ES-I3 (cell line): Measurements from ENCODE around the gene CDIP1.
A peak's percentile ranks its signal among the peaks of the same experiment; 100 is the strongest.

Source experiments
- H3K36me3 ChIP-seq: 2 replicates; pipeline ENCODE4 v1.6.1; 2013; ENCODE audit warnings: mild to moderate bottlenecking, low read length, control low read depth, moderate library complexity; ENCODE audit not compliant: insufficient read depth
- H3K4me1 ChIP-seq: 2 replicates; pipeline ENCODE4 v1.6.1; 2013; ENCODE audit warnings: mild to moderate bottlenecking, control low read depth, low read length; ENCODE audit not compliant: insufficient read depth
- H3K9ac ChIP-seq: 2 replicates; pipeline ENCODE4 v1.6.1; 2013; ENCODE audit warnings: low read depth, mild to moderate bottlenecking, low read length, moderate library complexity
- H3K9me3 ChIP-seq: 2 replicates; pipeline ENCODE4 v1.6.1; 2013; ENCODE audit warnings: mild to moderate bottlenecking, low read length, moderate library complexity; ENCODE audit not compliant: control insufficient read depth, insufficient read depth

CDIP1 gene

DNA sequence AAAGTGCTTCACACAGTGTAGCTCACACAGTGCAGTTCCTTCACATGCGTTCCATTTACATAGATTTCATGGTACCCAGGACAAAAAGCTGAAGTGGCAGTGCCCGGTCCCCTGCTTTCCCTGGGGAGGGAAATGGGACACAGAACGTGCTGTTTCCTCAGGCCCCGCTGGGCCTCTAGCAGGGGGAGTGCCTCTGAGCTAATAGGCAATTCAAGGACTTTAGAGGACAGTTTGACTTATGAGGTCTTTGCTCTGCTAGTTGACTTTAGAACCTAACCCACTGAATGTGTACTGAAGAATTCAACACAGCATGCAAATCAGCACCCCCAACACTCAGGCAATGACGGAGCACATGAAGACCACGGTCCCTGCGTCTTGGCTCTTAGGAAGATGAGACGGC is 6.8 kb downstream of the CDIP1 start:
- peaks cover 18% of the 10 kb centered on the region for H3K4me1 ChIP-seq
- no peak overlapping the region for H3K9ac ChIP-seq
- H3K36me3 ChIP-seq = no peaks in the 10 kb centered on the region
- H3K9me3 ChIP-seq = no peaks in the 10 kb centered on the region

- no peaks in the 10 kb centered on the region for H3K9me3 ChIP-seq
- no peaks in the 10 kb centered on the region for H3K36me3 ChIP-seq
- peaks cover 17% of the 10 kb centered on the region for H3K4me1 ChIP-seq
- H3K9ac ChIP-seq = peak overlapping the region; percentile 14
Observed at GRCh38 chr16:4529085-4530060, 9.2 kb downstream of the CDIP1 start.

- Histone ChIP-seq H3K36me3 (no peaks in the 10 kb centered on the region; the same call in 1 of the 2 replicates), H3K9me3 (no peaks in the 10 kb centered on the region), H3K4me1 (peaks cover 30% of the 10 kb centered on the region), H3K9ac (no peak overlapping the region)
Observed at GRCh38 chr16:4525634-4526277, 12.8 kb downstream of the CDIP1 start.

- H3K36me3 ChIP-seq = no peaks in the 10 kb centered on the region; the same call in 1 of the 2 replicates
- peaks cover 28% of the 10 kb centered on the region for H3K4me1 ChIP-seq
- no peak overlapping the region for H3K9ac ChIP-seq
- no peaks in the 10 kb centered on the region for H3K9me3 ChIP-seq
Observed at GRCh38 chr16:4525069-4525468, 13.5 kb downstream of the CDIP1 start.

- no peaks in the 10 kb centered on the region; the same call in 1 of the 2 replicates for H3K36me3 ChIP-seq
- no peaks in the 10 kb centered on the region for H3K9me3 ChIP-seq
- no peak overlapping the region for H3K9ac ChIP-seq
- peaks cover 23% of the 10 kb centered on the region for H3K4me1 ChIP-seq
Observed at GRCh38 chr16:4524571-4524970, 14.0 kb downstream of the CDIP1 start.

GRCh38 chr16:4523686-4524085 is 14.9 kb downstream of the CDIP1 start:
- H3K9me3 ChIP-seq = no peaks in the 10 kb centered on the region

DNA sequence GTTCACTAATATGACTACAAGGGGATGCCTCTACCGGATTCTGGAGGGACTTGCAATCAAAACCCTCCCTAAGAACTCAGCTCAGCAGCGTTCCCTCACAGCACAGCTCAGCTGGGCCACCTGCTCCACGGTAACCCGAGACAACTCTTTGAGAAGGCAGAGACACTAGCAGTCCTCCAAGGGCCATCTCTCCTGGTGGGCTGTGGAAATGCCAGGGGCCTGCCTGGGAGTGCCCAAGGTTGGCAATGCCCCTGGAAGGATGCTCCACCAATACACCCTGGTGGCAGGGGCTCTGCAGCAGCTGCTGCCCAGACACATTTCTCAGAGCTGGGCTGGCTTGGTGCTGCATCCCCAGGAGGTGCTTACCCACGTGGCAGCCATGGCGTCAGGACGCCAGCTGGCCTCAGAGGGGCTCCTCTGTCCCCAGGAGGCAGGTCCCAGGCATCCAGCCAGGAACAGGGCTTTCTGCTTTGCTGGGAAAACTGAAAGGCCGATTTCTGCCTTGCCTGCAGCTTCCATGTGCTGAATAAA is 16.5 kb downstream of the CDIP1 start:
- H3K4me1 ChIP-seq = peaks cover 14% of the 10 kb centered on the region; the same call in 1 of the 2 replicates
- no peaks in the 10 kb centered on the region; the same call in 1 of the 2 replicates for H3K36me3 ChIP-seq
- H3K9me3 ChIP-seq = no peaks in the 10 kb centered on the region
- H3K9ac ChIP-seq = no peak overlapping the region

More at GRCh38 chr16:4523686-4524085, 14.9 kb downstream of the CDIP1 start:
- H3K9ac ChIP-seq = no peak overlapping the region
- peaks cover 14% of the 10 kb centered on the region; the same call in 1 of the 2 replicates for H3K4me1 ChIP-seq
- H3K36me3 ChIP-seq = no peaks in the 10 kb centered on the region; the same call in 1 of the 2 replicates

- peaks cover 14% of the 10 kb centered on the region; the same call in 1 of the 2 replicates for H3K4me1 ChIP-seq
- H3K9me3 ChIP-seq = no peaks in the 10 kb centered on the region
- H3K36me3 ChIP-seq = peaks cover 2% of the 10 kb centered on the region
- no peak overlapping the region for H3K9ac ChIP-seq
Observed at GRCh38 chr16:4520913-4521312, 17.7 kb downstream of the CDIP1 start.

- Histone ChIP-seq H3K9me3 (no peaks in the 10 kb centered on the region), H3K4me1 (peaks cover 14% of the 10 kb centered on the region; the same call in 1 of the 2 replicates), H3K36me3 (peaks cover 2% of the 10 kb centered on the region), H3K9ac (no peak overlapping the region)
Observed at GRCh38 chr16:4519274-4520058, 19.1 kb downstream of the CDIP1 start.

GRCh38 chr16:4517812-4518680 is 20.5 kb downstream of the CDIP1 start:
- Histone ChIP-seq H3K9me3 (no peaks in the 10 kb centered on the region), H3K36me3 (peaks cover 2% of the 10 kb centered on the region; the same call in 1 of the 2 replicates), H3K4me1 (peaks cover 7% of the 10 kb centered on the region; the same call in 1 of the 2 replicates), H3K9ac (no peak overlapping the region)

- no peak overlapping the region for H3K9ac ChIP-seq
- H3K4me1 ChIP-seq = no peaks in the 10 kb centered on the region
- H3K36me3 ChIP-seq = peaks cover 2% of the 10 kb centered on the region
- no peaks in the 10 kb centered on the region for H3K9me3 ChIP-seq
Observed at GRCh38 chr16:4515611-4516233, 22.9 kb downstream of the CDIP1 start.

- no peak overlapping the region for H3K9ac ChIP-seq
- H3K36me3 ChIP-seq = peaks cover 4% of the 10 kb centered on the region
- no peaks in the 10 kb centered on the region for H3K4me1 ChIP-seq
- H3K9me3 ChIP-seq = no peaks in the 10 kb centered on the region
Observed at GRCh38 chr16:4514606-4515005, 24.0 kb downstream of the CDIP1 start.

DNA sequence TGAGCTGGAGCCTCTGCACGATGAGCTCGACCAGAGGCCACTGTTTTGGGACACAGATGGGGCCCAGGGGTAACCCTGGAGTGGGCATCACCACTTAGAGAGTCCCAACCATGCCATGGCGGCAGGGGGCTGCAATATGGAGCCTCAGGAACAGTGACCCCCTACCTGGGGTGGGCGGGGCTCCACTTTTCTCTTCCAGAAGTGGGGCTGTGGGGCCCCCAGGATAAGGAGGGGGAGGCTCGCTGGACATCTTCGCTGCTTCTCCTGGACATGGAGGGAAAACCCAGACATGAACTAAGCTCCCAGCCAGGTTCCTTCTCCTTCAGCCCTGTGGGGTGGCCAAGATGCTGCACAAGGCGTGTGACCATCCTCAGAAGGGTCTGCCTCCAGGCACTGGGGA is 24.7 kb downstream of the CDIP1 start:
- Histone ChIP-seq H3K9me3 (no peaks in the 10 kb centered on the region), H3K36me3 (peaks cover 6% of the 10 kb centered on the region), H3K9ac (no peak overlapping the region), H3K4me1 (no peaks in the 10 kb centered on the region)
